Stimulated activated CD4-positive, alpha-beta T cell treated with anti-CD3 and anti-CD28 coated beads, Interleukin-2, amount 100 ng/mL, for 24 hours (primary cell): ENCODE data around the gene SLC35D3.
"Not testable (repeated sequence)": the region's sequence is repeated elsewhere in the genome, so short reads cannot be mapped to it uniquely, and the experiment has no call there.

Experiments used
- DNase-seq, 2 donors: peaks; one replicate each; pipeline ENCODE4 v3.0.0-alpha.2; 2020

SLC35D3 gene

GRCh38 chr6:136967876-136968752 lies 46.0 kb downstream of the SLC35D3 start:
- peak; percentile 66 to 74 for DNase-seq

DNA sequence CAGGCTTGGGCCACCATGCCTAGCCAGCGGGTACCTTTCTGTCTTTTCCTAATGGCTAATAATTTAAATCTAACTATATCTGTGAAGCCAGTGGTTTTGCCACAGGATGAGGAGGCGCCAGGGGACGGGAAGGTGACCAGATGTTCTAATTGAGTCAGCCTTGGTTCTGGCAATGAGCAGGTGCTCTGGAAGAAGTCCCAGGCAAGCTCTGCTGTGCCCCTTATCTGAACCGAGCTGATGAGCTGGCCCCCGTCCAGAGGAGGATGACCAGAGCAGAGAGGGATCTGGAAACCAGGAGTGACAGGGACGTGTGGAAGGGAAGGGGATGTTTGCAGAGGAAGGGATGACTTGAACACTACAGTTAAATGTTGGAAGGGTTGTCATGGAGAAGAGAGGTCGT lies 46.7 kb downstream of the SLC35D3 start:
- no peak for DNase-seq

DNA sequence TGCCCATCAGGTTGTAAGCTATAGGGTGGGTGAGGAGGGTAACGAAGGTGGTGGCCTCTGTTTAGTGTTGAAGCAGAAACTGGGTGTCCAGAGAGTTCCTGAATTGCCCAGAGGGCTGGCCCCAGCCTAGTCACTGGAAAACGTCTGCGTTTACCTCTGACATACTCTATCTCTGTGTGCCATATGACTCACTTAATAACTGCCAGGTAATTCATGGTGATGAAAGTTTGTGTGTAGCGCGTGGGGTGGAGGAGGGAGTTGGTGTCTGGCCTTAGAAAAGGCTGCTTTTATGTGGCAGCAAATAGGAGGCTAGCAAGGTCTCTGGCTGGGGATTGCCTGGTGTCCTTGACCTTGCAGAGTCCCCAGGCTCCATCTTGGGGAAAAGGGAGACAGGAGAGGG lies 47.3 kb downstream of the SLC35D3 start:
- DNase-seq, result no peak

- no peak for DNase-seq
Measured at GRCh38 chr6:136969930-136970329, 47.8 kb downstream of the SLC35D3 start.

DNA sequence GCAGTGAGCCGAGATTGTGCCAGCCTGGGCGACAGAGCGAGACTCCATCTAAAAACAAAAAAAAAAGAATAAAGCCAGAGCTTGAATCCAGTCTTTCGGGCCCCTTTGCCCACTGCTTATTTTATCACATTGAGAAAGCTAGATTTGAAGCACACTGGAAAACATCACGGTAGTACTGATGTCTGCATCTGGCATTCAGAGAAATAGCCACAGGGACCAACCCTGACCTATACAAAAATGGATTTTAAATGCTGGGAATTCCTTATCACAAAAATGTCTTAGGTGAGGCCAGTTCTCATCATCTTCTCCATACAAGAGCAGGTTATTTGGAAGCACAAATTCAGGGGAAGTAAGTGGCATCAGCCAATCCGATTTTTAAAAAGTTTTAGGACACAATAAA lies 49.5 kb downstream of the SLC35D3 start:
- DNase-seq, result no peak

DNA sequence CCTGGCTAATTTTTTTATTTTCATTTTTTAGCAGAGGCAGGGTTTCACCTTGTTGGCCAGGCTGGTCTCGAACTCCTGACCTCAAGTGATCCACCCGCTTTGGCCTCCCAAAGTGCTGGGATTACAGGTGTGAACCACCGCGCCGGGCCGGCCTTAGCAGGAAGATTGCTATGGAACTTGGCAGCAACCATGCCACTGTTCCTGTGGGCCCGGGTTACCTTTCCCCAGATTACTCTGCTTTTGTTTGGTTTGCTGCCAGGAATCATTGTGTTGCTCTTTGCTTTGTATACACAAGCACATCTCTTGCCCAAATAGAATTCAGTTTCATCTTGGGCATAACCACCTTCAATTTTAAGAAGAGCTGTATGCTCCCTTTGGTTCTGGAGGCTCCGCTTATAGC lies 51.7 kb downstream of the SLC35D3 start:
- not testable (repeated sequence) for DNase-seq
